ENCODE results near the gene GIPR. TPM values are rescaled to one million over a fixed set of nuclear protein-coding genes. Genes with fewer than 3 reads are reported as not detected.

GIPR gene
- total RNA-seq, 1 experiment from 2014 or later, result 2.0 TPM

GRCh38 chr19:45629704-45630103, 38.3 kb upstream of the GIPR start:
- POLR2A ChIA-PET, result no interaction called here
- Histone ChIP-seq H3K4me3 (ENCODE audit: low read depth in 2 of 2, low read length in 2 of 2) (no peak overlapping the region), H3K4me1 (ENCODE audit: control insufficient read depth, insufficient read depth, low read length) (peaks cover 9% of the 10 kb centered on the region), H3K27me3 (ENCODE audit: control insufficient read depth, insufficient read depth, low read length) (no peaks in the 10 kb centered on the region), H3K9me3 (ENCODE audit: control insufficient read depth, insufficient read depth, low read depth, low read length) (no peaks in the 10 kb centered on the region), H3K27ac (ENCODE audit: low read length) (no peak overlapping the region), H3K36me3 (ENCODE audit: control insufficient read depth, insufficient read depth, low read length) (no peaks in the 10 kb centered on the region; the same call in 1 of the 2 replicates)
- in situ Hi-C loops (cut with HindIII; ENCODE audit: low pct_unique_long_range_greater_than_20kb, low sequenced_read_pairs), result no loop called here
- CTCF ChIA-PET, result interaction anchor here (0.7 kb wide), 1 partner anchor 52 kb away, joined by 6 read pairs; no protein-coding TSS in a partner anchor
- no TSS peak for BruUV-seq (replicated peaks)
- ATAC-seq (no peak), DNase-seq (ENCODE audit: low read depth, low spot score) (no peak)
- intact Hi-C loops (cut with micrococcal nuclease; ENCODE audit: unreplicated experiment), result no loop called here
- TF ChIP-seq SIN3A (IDR thresholded peaks at IDR 0.05; ENCODE audit: borderline replicate concordance, insufficient read depth, low read depth, low read length) (no peak), CTCF (IDR thresholded peaks at IDR 0.05) (no peak), REST (IDR thresholded peaks at IDR 0.05; ENCODE audit: insufficient read depth in 1 of 2, low read depth in 2 of 2, low read length in 1 of 2) (no peak)

GRCh38 chr19:45630463-45630862, 37.6 kb upstream of the GIPR start:
- H3K27ac ChIP-seq (ENCODE audit: low read length), result no peak overlapping the region
- no peaks in the 10 kb centered on the region; the same call in 1 of the 2 replicates for H3K36me3 ChIP-seq (ENCODE audit: control insufficient read depth, insufficient read depth, low read length)
- BruUV-seq (replicated peaks), result TSS peak; percentile 57
- TF ChIP-seq CTCF (IDR thresholded peaks at IDR 0.05), result no peak
- no peak for TF ChIP-seq TCF7L2 (IDR thresholded peaks at IDR 0.05; ENCODE audit: low read depth, low read length)
- no peak for TF ChIP-seq SIN3A (IDR thresholded peaks at IDR 0.05; ENCODE audit: borderline replicate concordance, insufficient read depth, low read depth, low read length)
- TF ChIP-seq REST (IDR thresholded peaks at IDR 0.05; ENCODE audit: insufficient read depth in 1 of 2, low read depth in 2 of 2, low read length in 1 of 2), result no peak
- no peak for TF ChIP-seq POLR2AphosphoS5 (IDR thresholded peaks at IDR 0.05; ENCODE audit: low read depth, low read length)
- ATAC-seq (0 out of 2 replicates have a peak, but pooled peaks have one; percentile 67), DNase-seq (ENCODE audit: low read depth, low spot score) (no peak)
- POLR2A ChIA-PET, result no interaction called here
- peaks cover 9% of the 10 kb centered on the region for H3K4me1 ChIP-seq (ENCODE audit: control insufficient read depth, insufficient read depth, low read length)
- CTCF ChIA-PET, result interaction anchor here (0.7 to 1.0 kb wide), 2 partner anchors 12 to 53 kb away, joined by 4 to 6 read pairs; no protein-coding TSS in a partner anchor
- no peaks in the 10 kb centered on the region for H3K27me3 ChIP-seq (ENCODE audit: control insufficient read depth, insufficient read depth, low read length)
- H3K4me3 ChIP-seq (ENCODE audit: low read depth in 2 of 2, low read length in 2 of 2), result no peak overlapping the region
- intact Hi-C loops (cut with micrococcal nuclease; ENCODE audit: unreplicated experiment), result no loop called here
- in situ Hi-C loops (cut with HindIII; ENCODE audit: low pct_unique_long_range_greater_than_20kb, low sequenced_read_pairs), result no loop called here
- H3K9me3 ChIP-seq (ENCODE audit: control insufficient read depth, insufficient read depth, low read depth, low read length), result no peaks in the 10 kb centered on the region
